Astrocyte of the cerebellum (primary cell): ENCODE data around the gene ABL1.
A peak's percentile ranks its signal among the peaks of the same experiment; 100 is the strongest.

Experiments
- DNase-seq: peaks from one replicate; pipeline ENCODE4 v3.0.0-alpha.2; 2011; ENCODE audit warnings: low read depth
- H3K4me3 ChIP-seq: 2 replicates; pipeline ENCODE4 v1.5.1; 2011; ENCODE audit warnings: mild to moderate bottlenecking, low read depth, low read length, moderate library complexity
- in situ Hi-C: cut with HindIII; loops from 2 replicates; pipeline ENCODE4 v1.10.0; 2017; ENCODE audit warnings: low sequenced_read_pairs
- TF ChIP-seq, protein P1 (sequence below): IDR thresholded peaks from 2 replicates; pipeline ENCODE4 v1.5.1; 2012; ENCODE audit warnings: low read length, low read depth, moderate library complexity, mild to moderate bottlenecking; ENCODE audit errors: missing control alignments

ABL1 gene

DNA sequence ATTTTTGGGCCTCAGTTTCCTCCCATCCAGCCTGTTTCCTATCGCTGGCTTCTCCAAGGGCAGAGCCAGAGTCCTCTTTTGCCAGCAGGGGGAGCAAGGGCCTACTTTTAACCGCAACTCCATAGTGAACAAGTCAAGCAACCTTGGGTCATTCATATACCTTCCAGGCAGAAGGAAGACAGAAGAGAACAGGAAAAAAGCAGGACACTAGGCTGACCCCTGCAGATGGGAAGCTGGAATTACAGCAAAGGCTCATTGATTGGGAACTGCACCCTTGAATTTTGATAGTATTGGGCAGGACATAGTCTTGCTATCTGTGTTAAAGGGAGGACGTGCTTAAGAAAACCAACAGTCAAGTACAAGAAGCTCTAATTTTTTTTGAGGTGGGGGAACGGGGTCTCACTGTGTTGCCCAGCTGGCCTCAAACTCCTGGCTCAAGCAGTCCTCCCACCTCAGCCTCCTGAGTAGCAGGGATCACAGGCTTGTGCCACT, 31.5 kb downstream of the ABL1 start:
- H3K4me3 ChIP-seq = no peak overlapping the region
- DNase-seq = peak; percentile 80
- TF ChIP-seq, protein P1, sequence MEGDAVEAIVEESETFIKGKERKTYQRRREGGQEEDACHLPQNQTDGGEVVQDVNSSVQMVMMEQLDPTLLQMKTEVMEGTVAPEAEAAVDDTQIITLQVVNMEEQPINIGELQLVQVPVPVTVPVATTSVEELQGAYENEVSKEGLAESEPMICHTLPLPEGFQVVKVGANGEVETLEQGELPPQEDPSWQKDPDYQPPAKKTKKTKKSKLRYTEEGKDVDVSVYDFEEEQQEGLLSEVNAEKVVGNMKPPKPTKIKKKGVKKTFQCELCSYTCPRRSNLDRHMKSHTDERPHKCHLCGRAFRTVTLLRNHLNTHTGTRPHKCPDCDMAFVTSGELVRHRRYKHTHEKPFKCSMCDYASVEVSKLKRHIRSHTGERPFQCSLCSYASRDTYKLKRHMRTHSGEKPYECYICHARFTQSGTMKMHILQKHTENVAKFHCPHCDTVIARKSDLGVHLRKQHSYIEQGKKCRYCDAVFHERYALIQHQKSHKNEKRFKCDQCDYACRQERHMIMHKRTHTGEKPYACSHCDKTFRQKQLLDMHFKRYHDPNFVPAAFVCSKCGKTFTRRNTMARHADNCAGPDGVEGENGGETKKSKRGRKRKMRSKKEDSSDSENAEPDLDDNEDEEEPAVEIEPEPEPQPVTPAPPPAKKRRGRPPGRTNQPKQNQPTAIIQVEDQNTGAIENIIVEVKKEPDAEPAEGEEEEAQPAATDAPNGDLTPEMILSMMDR = peak; percentile 96
- in situ Hi-C loops = no loop called here

DNA sequence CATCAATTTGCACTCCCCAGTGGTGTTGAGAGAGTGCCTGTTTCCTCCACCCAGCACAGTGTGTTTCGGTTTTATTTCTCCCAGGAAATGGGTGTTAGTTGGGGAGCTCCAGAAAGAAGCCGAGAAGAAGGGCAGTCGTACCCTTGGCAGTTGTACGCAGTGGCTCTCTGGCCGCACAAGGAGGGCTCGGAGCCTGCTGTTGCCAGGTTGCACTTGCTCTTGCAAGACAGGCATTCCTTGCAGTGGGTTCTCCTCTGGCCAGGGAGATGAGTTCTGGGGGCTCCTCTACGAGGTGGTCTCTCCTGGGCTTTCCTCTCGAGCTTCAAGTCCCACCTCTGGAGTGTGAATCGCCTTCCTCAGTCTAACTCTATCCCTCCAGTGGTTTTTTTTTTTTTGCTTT, 32.5 kb downstream of the ABL1 start:
- TF ChIP-seq, protein P1 = no peak
- in situ Hi-C loops = no loop called here
- no peak overlapping the region for H3K4me3 ChIP-seq
- no peak for DNase-seq

DNA sequence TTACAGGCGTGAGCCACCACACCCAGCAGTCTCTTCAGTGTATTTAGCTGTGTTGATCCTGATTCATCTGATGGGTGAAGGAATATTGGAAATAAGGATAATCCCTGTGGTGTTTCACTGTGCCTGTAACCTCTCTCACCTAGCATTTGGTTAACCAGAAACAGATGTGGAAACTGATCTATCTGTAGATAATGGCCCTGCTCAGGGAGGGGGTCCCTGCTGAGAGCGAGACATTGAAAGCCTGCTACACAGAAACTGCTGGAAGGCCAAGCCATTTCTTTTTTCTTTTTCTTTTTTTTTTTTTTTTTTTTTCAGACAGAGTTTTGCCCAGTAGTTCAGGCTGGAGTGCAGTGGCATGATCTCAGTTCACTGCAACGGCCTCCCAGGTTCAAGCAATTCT, 33.2 kb downstream of the ABL1 start:
- H3K4me3 ChIP-seq = no peak overlapping the region
- in situ Hi-C loops = no loop called here
- peak; percentile 39 for DNase-seq
- TF ChIP-seq, protein P1 = no peak

DNA sequence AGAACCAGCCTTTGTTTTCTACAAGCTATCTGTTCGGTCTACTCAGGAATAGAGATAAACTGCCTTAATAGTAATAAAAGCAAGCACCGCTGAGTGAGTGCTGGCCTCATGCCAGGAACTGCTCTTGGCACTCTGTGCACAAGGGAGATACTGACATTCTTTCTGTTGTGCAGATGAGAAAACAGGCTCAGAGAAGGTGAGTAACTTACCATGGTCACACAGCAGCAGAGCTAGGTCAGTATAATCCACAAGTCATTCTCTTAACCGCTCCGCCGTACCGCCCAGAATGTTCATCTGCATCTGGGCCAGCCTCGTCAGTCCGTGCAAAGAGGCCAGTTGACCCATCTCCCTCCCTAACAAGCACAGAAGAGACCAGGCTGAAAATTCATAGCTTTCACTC, 34.2 kb downstream of the ABL1 start:
- in situ Hi-C loops = no loop called here
- no peak overlapping the region for H3K4me3 ChIP-seq
- DNase-seq = no peak
- TF ChIP-seq, protein P1 = no peak

DNA sequence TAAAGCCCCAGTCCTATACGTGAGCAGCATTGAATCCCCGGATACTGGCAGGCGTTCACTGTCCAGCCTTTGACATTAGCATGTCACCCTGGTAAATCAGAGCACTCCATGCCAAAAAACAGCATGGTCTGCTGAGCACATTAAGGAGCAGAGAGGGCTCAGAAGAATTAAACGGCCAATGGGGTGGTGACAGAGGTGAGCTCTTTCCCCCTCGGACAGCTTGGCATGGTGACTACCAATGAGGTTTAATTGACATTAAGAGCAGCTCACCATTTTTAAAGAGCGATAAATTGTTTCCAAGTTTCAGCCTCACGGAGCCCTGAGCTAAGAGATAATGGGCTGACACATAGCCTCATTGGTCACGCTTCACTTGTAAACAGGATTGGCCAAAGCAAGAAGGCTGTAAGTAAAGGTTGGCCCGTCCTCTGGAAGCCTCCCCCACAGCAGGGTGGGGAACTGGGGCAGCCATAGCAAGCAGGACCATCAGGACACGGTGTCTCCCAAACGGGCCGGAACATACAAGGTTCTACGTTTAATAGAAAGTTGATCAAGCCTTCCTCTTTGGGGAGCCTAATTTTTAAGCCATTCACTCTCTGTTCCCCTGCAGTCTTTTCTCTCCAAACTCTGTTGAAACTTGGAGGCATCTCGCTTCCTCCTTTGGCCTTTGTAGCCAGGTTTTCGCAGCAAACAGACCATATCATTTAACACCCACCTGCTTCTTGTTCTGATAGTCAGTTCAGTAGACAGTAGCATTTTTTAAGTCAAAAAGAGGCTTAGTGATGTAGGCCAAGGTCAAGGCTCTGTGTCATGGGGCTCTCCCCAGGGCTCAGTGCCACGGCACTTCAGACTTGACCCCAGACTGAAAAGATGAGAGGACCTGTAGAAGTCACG, 35.7 kb downstream of the ABL1 start:
- DNase-seq = no peak
- TF ChIP-seq, protein P1 = no peak
- in situ Hi-C loops = no loop called here
- H3K4me3 ChIP-seq = no peak overlapping the region

DNA sequence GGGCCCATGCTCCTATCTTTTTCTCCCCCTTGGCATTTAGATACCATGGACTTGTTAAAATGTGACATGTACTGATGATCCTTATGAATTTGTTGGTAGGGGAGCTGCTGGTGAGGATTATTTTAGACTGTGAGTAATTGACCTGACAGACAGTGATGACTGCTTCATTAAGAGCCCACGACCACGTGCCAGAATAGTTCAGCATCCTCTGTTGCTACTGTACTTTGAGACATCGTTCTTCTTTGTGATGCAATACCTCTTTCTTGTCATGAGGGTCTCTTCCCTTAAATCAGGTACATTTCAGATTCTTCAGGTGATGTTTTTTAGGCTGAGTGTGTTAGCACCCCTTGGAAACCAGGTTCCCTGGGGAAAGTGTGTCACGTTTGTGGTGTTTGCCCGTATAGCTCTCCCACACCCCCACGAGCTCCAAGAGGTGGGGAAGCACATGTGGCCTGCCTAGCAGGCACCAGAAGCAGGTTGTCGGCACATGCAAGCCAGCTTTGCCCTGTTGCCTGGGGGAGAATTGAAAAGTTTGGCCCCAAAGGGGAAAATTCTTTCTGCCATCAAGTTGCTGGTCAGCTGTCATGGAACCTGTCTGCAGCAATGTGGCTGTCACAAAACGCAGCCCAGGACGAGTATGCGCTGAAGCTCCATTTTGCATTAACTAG, 36.5 kb downstream of the ABL1 start:
- DNase-seq = no peak
- TF ChIP-seq, protein P1 = no peak
- no peak overlapping the region for H3K4me3 ChIP-seq
- in situ Hi-C loops = no loop called here
